ENCODE measurements around the gene TTC22. TPM values are rescaled to one million over a fixed set of nuclear protein-coding genes. Genes with fewer than 3 reads are reported as not detected.

TTC22 gene
- total RNA-seq, 1 donor from 2014 or later: 7.1 TPM

GRCh38 chr1:54766726-54767125, 34.4 kb downstream of the TTC22 start:
- H3K27ac ChIP-seq: no peak overlapping the region
- no peak for TF ChIP-seq CTCF (IDR thresholded peaks at IDR 0.05)
- H3K36me3 ChIP-seq: no peaks in the 10 kb centered on the region
- no peaks in the 10 kb centered on the region for H3K27me3 ChIP-seq
- intact Hi-C loops (cut with DNase I): no loop called here
- H3K9me3 ChIP-seq: no peaks in the 10 kb centered on the region
- no peaks in the 10 kb centered on the region for H3K4me1 ChIP-seq
- H3K4me3 ChIP-seq: no peak overlapping the region
- ATAC-seq: no peak
- no peak for DNase-seq

GRCh38 chr1:54764922-54765561, 36.1 kb downstream of the TTC22 start:
- ATAC-seq (no peak), DNase-seq (no peak)
- Histone ChIP-seq H3K36me3 (no peaks in the 10 kb centered on the region), H3K9me3 (no peaks in the 10 kb centered on the region), H3K27ac (peak overlapping the region; percentile 70), H3K27me3 (no peaks in the 10 kb centered on the region), H3K4me3 (peak overlapping the region; percentile 95), H3K4me1 (no peaks in the 10 kb centered on the region)
- intact Hi-C loops (cut with DNase I): no loop called here
- TF ChIP-seq CTCF (IDR thresholded peaks at IDR 0.05): no peak

- Histone ChIP-seq H3K27ac (peak within 1 kb of the TSS; percentile 80), H3K36me3 (no peaks in the 10 kb centered on the region), H3K4me1 (no peaks in the 10 kb centered on the region), H3K27me3 (no peaks in the 10 kb centered on the region), H3K9me3 (no peaks in the 10 kb centered on the region), H3K4me3 (peak within 1 kb of the TSS; percentile 95)
- TF ChIP-seq CTCF (IDR thresholded peaks at IDR 0.05): no peak
- intact Hi-C loops (cut with DNase I): no loop called here
- DNase-seq: peak; percentile 98
- ATAC-seq: peak; percentile 97
Observed at GRCh38 chr1:54764133-54764921, 36.8 kb downstream of the TTC22 start, which contains the start of gene PARS2. TSS of gene PARS2 (minus strand) at chr1:54764523. CDS start at chr1:54759161, 5,362 bp downstream.

GRCh38 chr1:54763816-54764132, 37.3 kb downstream of the TTC22 start:
- intact Hi-C loops (cut with DNase I): no loop called here
- no peak for DNase-seq
- no peak for ATAC-seq
- Histone ChIP-seq H3K9me3 (no peaks in the 10 kb centered on the region), H3K27ac (peak overlapping the region; percentile 80), H3K4me1 (no peaks in the 10 kb centered on the region), H3K4me3 (peak overlapping the region; percentile 95), H3K27me3 (no peaks in the 10 kb centered on the region), H3K36me3 (peaks cover 3% of the 10 kb centered on the region)
- TF ChIP-seq CTCF (IDR thresholded peaks at IDR 0.05): no peak

- Histone ChIP-seq H3K27me3 (no peaks in the 10 kb centered on the region), H3K4me3 (no peak overlapping the region), H3K27ac (no peak overlapping the region), H3K4me1 (no peaks in the 10 kb centered on the region), H3K9me3 (no peaks in the 10 kb centered on the region), H3K36me3 (peaks cover 24% of the 10 kb centered on the region)
- DNase-seq (no peak), ATAC-seq (no peak)
- TF ChIP-seq CTCF (IDR thresholded peaks at IDR 0.05): no peak
- intact Hi-C loops (cut with DNase I): no loop called here
Observed at GRCh38 chr1:54758678-54759348, 42.3 kb downstream of the TTC22 start.
